Ascending aorta (tissue), 2 donors: ENCODE results near the gene EMD. TPM values are rescaled to one million over a fixed set of nuclear protein-coding genes. Genes with fewer than 3 reads are reported as not detected.

Experiments
- DNase-seq, 2 donors: peaks; one replicate each; pipeline ENCODE4 v3.0.0-alpha.2; 2019; ENCODE audit warnings: low spot score in 2 of 2
- H3K27ac ChIP-seq, 2 donors: fragments of 200-600 bp; sonication (generic); one replicate each; pipeline ENCODE4 v1.5.1; 2016 to 2017; ENCODE audit warnings: mild to moderate bottlenecking in 1 of 2
- H3K27me3 ChIP-seq: fragments of 200-600 bp; sonication (generic); one replicate; pipeline ENCODE4 v1.5.1; 2017
- H3K36me3 ChIP-seq, 2 donors: fragments of 200-600 bp; sonication (generic); one replicate each; pipeline ENCODE4 v1.5.1; 2016
- H3K4me1 ChIP-seq, 2 donors: fragments of 200-600 bp; sonication (generic); one replicate each; pipeline ENCODE4 v1.5.1; 2016 to 2017; ENCODE audit warnings: mild to moderate bottlenecking in 1 of 2
- H3K4me3 ChIP-seq, 2 donors: fragments of 200-600 bp; sonication (generic); one replicate each; pipeline ENCODE4 v1.5.1; 2016 to 2017; ENCODE audit warnings: mild to moderate bottlenecking in 1 of 2
- H3K9me3 ChIP-seq, 2 donors: fragments of 200-600 bp; sonication (generic); one replicate each; pipeline ENCODE4 v1.5.1; 2016
- intact Hi-C: fragments of 100-400 bp; cut with DNase I; formaldehyde crosslinking; loops from one replicate; pipeline ENCODE4 v1.15.1; 2023
- total RNA-seq: library from RNA; depleted of rRNA; stranded (reverse); fragments of >200 nt; gene quantifications from one replicate; pipeline ENCODE4 v1.1.0, GENCODE V29; 2016
- TF ChIP-seq, protein P1 (sequence below), 3 experiments: fragments of 200-600 bp in 2 of 3; fragments of 450-650 bp in 1 of 3; sonication (generic) in 2 of 3; IDR thresholded peaks; one replicate each; pipeline ENCODE4 v1.5.1; 2016 to 2019; ENCODE audit warnings: antibody characterized with exemption in 3 of 3, mild to moderate bottlenecking in 1 of 3, moderate library complexity in 1 of 3

Gene EMD
- total RNA-seq, 1 donor from 2014 or later = 86.3 TPM

DNA sequence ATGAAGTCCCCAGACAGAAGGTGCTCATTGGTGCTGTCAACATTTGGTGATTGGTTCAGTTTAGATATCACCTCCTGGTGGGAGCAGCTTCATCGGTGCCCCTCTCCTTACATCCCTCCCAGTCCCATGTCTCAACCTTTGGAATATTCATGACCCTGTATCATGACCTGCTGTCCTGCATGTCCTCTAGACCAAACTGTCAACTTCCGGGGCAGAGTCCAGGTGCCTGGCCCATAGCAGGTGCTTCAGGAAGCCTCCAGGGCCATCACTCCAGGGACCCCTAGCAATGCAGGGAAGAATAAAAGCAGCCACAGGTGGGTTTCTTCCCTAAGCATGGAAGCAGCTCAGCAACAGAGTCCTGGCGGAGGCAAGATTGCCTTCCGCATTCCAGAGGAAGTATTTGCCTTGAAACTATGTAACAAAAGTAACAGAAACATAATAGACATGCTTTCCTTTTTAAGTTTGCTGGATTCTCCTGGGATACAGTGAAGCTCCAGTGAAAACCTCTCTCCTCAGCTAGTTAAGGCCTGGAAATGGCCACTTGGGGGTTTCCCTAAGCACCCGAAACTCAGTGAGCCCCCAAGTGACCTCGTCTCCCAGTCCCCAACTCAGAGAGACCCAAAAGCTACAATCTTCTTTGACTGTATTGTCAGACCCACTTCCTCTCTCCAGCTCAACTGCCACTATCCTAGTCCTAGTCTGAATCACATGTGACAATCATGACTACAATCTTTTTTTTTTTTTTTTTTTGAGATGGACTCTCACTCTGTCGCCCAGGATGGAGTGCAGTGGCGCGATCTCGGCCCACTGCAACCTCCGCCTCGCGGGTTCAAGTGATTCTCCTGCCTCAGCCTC, 48.0 kb downstream of the EMD start:
- peak overlapping the region in 1 of 2 donors; percentile 33 for H3K27ac ChIP-seq
- TF ChIP-seq, protein P1, sequence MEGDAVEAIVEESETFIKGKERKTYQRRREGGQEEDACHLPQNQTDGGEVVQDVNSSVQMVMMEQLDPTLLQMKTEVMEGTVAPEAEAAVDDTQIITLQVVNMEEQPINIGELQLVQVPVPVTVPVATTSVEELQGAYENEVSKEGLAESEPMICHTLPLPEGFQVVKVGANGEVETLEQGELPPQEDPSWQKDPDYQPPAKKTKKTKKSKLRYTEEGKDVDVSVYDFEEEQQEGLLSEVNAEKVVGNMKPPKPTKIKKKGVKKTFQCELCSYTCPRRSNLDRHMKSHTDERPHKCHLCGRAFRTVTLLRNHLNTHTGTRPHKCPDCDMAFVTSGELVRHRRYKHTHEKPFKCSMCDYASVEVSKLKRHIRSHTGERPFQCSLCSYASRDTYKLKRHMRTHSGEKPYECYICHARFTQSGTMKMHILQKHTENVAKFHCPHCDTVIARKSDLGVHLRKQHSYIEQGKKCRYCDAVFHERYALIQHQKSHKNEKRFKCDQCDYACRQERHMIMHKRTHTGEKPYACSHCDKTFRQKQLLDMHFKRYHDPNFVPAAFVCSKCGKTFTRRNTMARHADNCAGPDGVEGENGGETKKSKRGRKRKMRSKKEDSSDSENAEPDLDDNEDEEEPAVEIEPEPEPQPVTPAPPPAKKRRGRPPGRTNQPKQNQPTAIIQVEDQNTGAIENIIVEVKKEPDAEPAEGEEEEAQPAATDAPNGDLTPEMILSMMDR (IDR thresholded peaks at IDR 0.05) = no peak
- peaks cover 0 to under 1% of the 10 kb centered on the region in 2 donors for H3K36me3 ChIP-seq
- H3K9me3 ChIP-seq = no peaks in the 10 kb centered on the region
- intact Hi-C loops = loop anchor here (5.0 kb wide), 1 partner anchor 105 kb away; no protein-coding TSS in a partner anchor
- no peaks in the 10 kb centered on the region for H3K27me3 ChIP-seq
- no peak for DNase-seq
- peaks cover 2 to 8% of the 10 kb centered on the region in 2 donors for H3K4me1 ChIP-seq
- H3K4me3 ChIP-seq = peak overlapping the region in 1 of 2 donors; percentile 86

DNA sequence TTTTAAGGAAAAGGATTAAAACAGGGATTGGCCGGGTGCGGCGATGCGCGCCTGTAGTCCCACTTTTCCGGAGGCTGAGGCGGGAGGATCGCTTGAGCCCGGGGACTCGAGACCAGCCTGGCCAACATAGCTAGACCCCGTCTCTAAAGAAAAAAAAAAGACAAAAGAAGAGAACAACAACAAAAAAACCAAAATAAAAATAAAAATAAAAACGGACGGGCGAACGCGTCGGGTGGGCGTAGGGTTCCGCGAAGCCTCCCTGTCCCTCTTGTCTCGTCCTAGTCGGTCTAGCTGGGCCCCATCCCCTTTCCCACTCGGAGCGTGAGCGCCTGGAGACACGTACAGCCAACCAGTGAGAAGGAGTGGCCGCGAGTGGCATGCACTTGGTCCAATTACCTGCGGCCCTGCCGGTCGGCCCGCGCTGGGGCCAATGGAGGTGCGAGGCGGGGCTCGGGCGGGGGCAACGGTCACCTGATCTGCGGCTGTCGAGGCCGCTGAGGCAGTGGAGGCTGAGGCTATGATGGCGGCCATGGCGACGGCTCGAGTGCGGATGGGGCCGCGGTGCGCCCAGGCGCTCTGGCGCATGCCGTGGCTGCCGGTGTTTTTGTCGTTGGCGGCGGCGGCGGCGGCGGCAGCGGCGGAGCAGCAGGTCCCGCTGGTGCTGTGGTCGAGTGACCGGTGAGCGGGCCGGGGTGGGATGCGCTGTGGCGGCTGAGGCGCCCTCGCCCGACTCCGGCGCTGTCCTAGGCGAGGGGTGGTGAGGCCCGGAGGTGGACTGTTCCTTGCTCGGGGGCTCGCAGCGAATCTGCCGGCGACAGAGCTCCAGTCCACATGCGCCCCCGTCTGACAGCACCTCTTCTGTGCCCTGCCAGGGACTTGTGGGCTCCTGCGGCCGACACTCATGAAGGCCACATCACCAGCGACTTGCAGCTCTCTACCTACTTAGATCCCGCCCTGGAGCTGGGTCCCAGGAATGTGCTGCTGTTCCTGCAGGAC, 49.4 kb downstream of the EMD start, which contains the start of gene ATP6AP1:
ATP6AP1 (plus strand) TSS at position 502 of the 996 bp plus-strand sequence; CDS start at position 518, 16 bp downstream.
- no peaks in the 10 kb centered on the region for H3K27me3 ChIP-seq
- TF ChIP-seq, protein P1 (IDR thresholded peaks at IDR 0.05) = no peak
- intact Hi-C loops = loop anchor here (1.0 to 5.0 kb wide), 4 partner anchors 8 to 104 kb away; no protein-coding TSS in a partner anchor
- H3K9me3 ChIP-seq = no peaks in the 10 kb centered on the region
- H3K27ac ChIP-seq = peak within 1 kb of the TSS; percentile 59 to 83
- DNase-seq = peak; percentile 78 to 95
- peak within 1 kb of the TSS; percentile 43 to 86 for H3K4me3 ChIP-seq
- peaks cover 5 to 8% of the 10 kb centered on the region in 2 donors for H3K36me3 ChIP-seq
- H3K4me1 ChIP-seq = peaks cover 2 to 8% of the 10 kb centered on the region in 2 donors

DNA sequence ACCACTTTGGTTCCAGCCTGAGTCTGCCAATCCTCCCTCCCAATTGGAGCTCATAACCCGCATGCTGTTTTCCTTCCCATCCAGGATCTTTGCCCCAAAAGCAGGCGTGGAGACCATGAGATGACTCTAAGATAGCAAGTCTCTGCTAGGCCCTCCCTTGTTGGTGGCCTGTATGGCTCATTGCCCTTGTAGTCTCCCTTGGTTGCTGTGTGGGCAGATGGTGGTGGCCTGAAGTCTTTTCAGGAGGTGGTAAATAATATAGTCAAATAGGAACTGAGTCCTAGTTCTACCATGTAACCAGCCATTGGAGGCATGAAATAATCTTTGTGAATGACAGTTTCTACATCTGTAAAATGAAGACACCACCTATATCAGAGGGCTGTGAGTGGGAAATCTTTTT, 50.6 kb downstream of the EMD start:
- no peak for DNase-seq
- no peak overlapping the region for H3K27ac ChIP-seq
- H3K4me3 ChIP-seq = peak overlapping the region; percentile 43 to 86

DNA sequence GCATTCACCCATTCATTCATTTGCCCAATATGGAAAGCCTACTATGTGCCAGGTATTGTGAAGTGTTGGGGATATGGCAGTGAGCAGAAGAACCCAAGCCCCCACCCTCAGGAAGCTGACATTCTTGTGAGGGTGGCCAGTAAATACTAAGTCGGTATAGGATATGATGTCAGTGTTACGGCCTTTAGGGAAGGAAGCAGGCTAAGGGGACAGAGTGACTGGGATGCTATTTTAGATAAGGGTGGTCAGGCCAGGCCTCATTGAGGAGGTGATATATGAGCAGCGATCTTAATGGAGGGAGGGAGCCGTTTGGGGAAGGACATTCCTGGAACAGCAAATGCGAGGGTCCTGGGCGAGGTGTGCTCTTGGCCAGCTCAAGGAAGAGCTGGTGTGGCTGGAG, 51.4 kb downstream of the EMD start:
- TF ChIP-seq, protein P1 (IDR thresholded peaks at IDR 0.05) = no peak
- H3K27me3 ChIP-seq = no peaks in the 10 kb centered on the region
- H3K9me3 ChIP-seq = no peaks in the 10 kb centered on the region
- no peak overlapping the region for H3K4me3 ChIP-seq
- DNase-seq = no peak
- intact Hi-C loops = no loop called here
- H3K36me3 ChIP-seq = peaks cover 11 to 12% of the 10 kb centered on the region in 2 donors
- no peak overlapping the region for H3K27ac ChIP-seq
- peaks cover 2 to 8% of the 10 kb centered on the region in 2 donors for H3K4me1 ChIP-seq

More for the DNA sequence above, 50.6 kb downstream of the EMD start:
- Histone ChIP-seq H3K27me3 (no peaks in the 10 kb centered on the region), H3K9me3 (no peaks in the 10 kb centered on the region), H3K36me3 (peaks cover 8 to 12% of the 10 kb centered on the region in 2 donors), H3K4me1 (peaks cover 2 to 8% of the 10 kb centered on the region in 2 donors)
- TF ChIP-seq, protein P1 (IDR thresholded peaks at IDR 0.05) = no peak
- intact Hi-C loops = loop anchor here (5.0 kb wide), 1 partner anchor 103 kb away; no protein-coding TSS in a partner anchor

DNA sequence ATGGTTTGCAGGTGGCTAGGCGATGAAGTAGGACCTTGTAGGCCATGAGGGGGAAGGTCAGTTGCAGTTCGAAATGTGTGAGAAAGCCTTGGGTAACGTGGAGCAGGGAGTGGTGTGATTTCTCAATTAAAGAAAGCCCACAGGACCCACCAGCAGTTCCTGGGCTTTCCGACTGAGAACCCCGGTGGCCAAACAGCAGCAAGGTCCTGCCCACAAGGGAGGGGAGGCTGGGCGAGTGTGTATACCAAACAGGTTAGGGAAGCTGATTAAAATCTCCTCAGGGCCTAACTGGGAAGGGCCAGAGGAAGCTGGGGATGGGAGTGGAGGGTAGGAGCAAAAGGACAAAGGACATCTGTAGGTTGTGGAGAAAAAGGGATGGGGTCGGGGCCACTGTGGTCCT, 51.8 kb downstream of the EMD start:
- no peak overlapping the region for H3K4me3 ChIP-seq
- peaks cover 11 to 12% of the 10 kb centered on the region in 2 donors for H3K36me3 ChIP-seq
- peaks cover 2 to 8% of the 10 kb centered on the region in 2 donors for H3K4me1 ChIP-seq
- TF ChIP-seq, protein P1 (IDR thresholded peaks at IDR 0.05) = no peak
- no peaks in the 10 kb centered on the region for H3K9me3 ChIP-seq
- no peaks in the 10 kb centered on the region for H3K27me3 ChIP-seq
- no peak overlapping the region for H3K27ac ChIP-seq
- no peak for DNase-seq
- intact Hi-C loops = no loop called here
